HepG2 (cell line): Measurements from ENCODE around the gene DDR1.

Experiments used
- NFIC ChIP-seq: IDR thresholded peaks from 2 replicates; pipeline ENCODE4 v1.6.1; 2012; ENCODE audit warnings: mild to moderate bottlenecking, low read length, inconsistent platforms
- PAX8 ChIP-seq: sonication (generic); formaldehyde crosslinking; IDR thresholded peaks from 2 replicates; pipeline ENCODE4 v1.8.0; 2022; ENCODE audit warnings: mild to moderate bottlenecking, missing genetic modification reagents, borderline replicate concordance
- RBFOX2 ChIP-seq: fragments of 200-400 bp; formaldehyde crosslinking; IDR thresholded peaks from 2 replicates; pipeline ENCODE4 v1.6.1; 2017; ENCODE audit warnings: low read depth, mild to moderate bottlenecking, low read length
- TCF7L2 ChIP-seq: IDR thresholded peaks from 2 replicates; pipeline ENCODE4 v1.6.1; 2011; ENCODE audit warnings: mild to moderate bottlenecking, low read depth, low read length, moderate library complexity
- ZNF687 ChIP-seq: sonication (generic); formaldehyde crosslinking; IDR thresholded peaks from 2 replicates; pipeline ENCODE4 v1.5.1; 2020; ENCODE audit warnings: mild to moderate bottlenecking, missing genetic modification reagents, moderate library complexity

GRCh38 chr6:30862156-30862875, 22.0 kb upstream of the DDR1 start:
- TF ChIP-seq ZNF687 (CRISPR knock-in tag) (no peak), NFIC (no peak), RBFOX2 (no peak), TCF7L2 (no peak), PAX8 (no peak)
